Aorta (tissue), 5 donors: ENCODE results near the gene PRSS23. TPM values are rescaled to one million over a fixed set of nuclear protein-coding genes. Genes with fewer than 3 reads are reported as not detected.

Experiments
- ATAC-seq: fragments of 200-7000 bp; cut with Tn5 transposase; one replicate; pipeline ENCODE4 v1.9.1; 2022; ENCODE audit warnings: moderate library complexity; ENCODE audit not compliant: low FRiP score
- DNase-seq, 2 donors: peaks; one replicate each; pipeline ENCODE4 v3.0.0-alpha.2; 2020
- H3K27ac ChIP-seq, 2 donors: one replicate each; pipeline ENCODE4 v1.5.1; 2013; ENCODE audit warnings: low read length in 2 of 2, mild to moderate bottlenecking in 2 of 2, moderate library complexity in 2 of 2, control low read depth in 1 of 2, inconsistent platforms in 1 of 2, low read depth in 1 of 2
- H3K27me3 ChIP-seq, 2 donors: one replicate each; pipeline ENCODE4 v1.6.1; 2013; ENCODE audit warnings: control low read depth in 1 of 2, low read length in 1 of 2, mild to moderate bottlenecking in 1 of 2, moderate library complexity in 1 of 2; ENCODE audit not compliant: insufficient read depth in 2 of 2, control insufficient read depth in 1 of 2
- H3K36me3 ChIP-seq, 2 donors: one replicate each; pipeline ENCODE4 v1.6.1; 2013; ENCODE audit warnings: control low read depth in 1 of 2, low read length in 1 of 2, mild to moderate bottlenecking in 1 of 2; ENCODE audit not compliant: insufficient read depth in 2 of 2, control insufficient read depth in 1 of 2
- H3K4me1 ChIP-seq, 2 donors: one replicate each; pipeline ENCODE4 v1.6.1; 2013; ENCODE audit warnings: low read length in 2 of 2, control low read depth in 1 of 2, mild to moderate bottlenecking in 1 of 2, moderate library complexity in 1 of 2; ENCODE audit not compliant: insufficient read depth in 2 of 2, control insufficient read depth in 1 of 2
- H3K4me3 ChIP-seq, 2 donors: one replicate each; pipeline ENCODE4 v1.5.1; 2013; ENCODE audit warnings: low read length in 2 of 2, control low read depth in 1 of 2, mild to moderate bottlenecking in 1 of 2
- H3K9me3 ChIP-seq: one replicate; pipeline ENCODE4 v1.6.1; 2013; ENCODE audit warnings: mild to moderate bottlenecking, low read length; ENCODE audit not compliant: control insufficient read depth
- WGBS, 2 donors: extraction: QIAGEN DNeasy Blood & Tissue Kit; methylation state at CpG; one replicate each; pipeline ENCODE4 v1.1.7; 2013; 5-methylcytosine and 5-hydroxymethylcytosine counted together
- intact Hi-C, 2 donors: fragments of 100-400 bp; cut with DNase I; formaldehyde crosslinking; loops; one replicate each; pipeline versions ENCODE4 v1.14.2 to v1.15.0; 2022
- long read RNA-seq, 2 donors: library from polyadenylated mRNA; unstranded; transcript quantifications; one replicate each; pipeline ENCODE4 v2.0.0, GENCODE V29; 2020 to 2021
- polyA plus RNA-seq, 2 donors: library from polyadenylated mRNA; stranded (reverse); fragments of 200-250 nt; gene quantifications; one replicate each; pipeline ENCODE4 v1.2.3, GENCODE V29; 2013
- total RNA-seq, 2 donors: library from RNA; stranded (reverse); fragmentation: NEBNext Ultra II Directional; extraction: Animal tissue kit (Norgen Biotek cat#: 25700); gene quantifications; one replicate each; pipeline ENCODE4 v1.2.1, GENCODE V29; 2021
- donor health status: healthy with polysubstance abuse.
- donor health status: Bipolar disorder and iron deficiency.
- donor health status: DM: no; HTN: no; CAD: no.
- donor health status: DM: no; HTN: no; CAD: no.
- donor health status: DM: yes; HTN: yes; CAD: no.

The PRSS23 gene
- total RNA-seq (100 to 1,000 TPM; 109 to 245 TPM), polyA plus RNA-seq (100 to 1,000 TPM in 1 of 2 donors, 10 to 100 TPM in 1; 68.1 to 140 TPM)
- long read RNA-seq, donor 1, full-length matches to known transcripts = 2,443 of 2,715 reads
- long read RNA-seq, donor 1, partial matches to known transcripts = 158 of 2,715 reads
- long read RNA-seq, donor 1, other reads (novel, unspliced or antisense) = 114 of 2,715 reads
- long read RNA-seq, donor 2, full-length matches to known transcripts = 148 of 308 reads
- long read RNA-seq, donor 2, partial matches to known transcripts = 26 of 308 reads
- long read RNA-seq, donor 2, other reads (novel, unspliced or antisense) = 134 of 308 reads

GRCh38 chr11:86800076-86800959, at the start of gene PRSS23:
PRSS23 (plus strand) TSS chr11:86800542; CDS start chr11:86807644, 7,102 bp downstream.
- Histone ChIP-seq H3K9me3 (no peaks in the 10 kb centered on the region), H3K4me3 (peak within 1 kb of the TSS; percentile 20 to 75), H3K4me1 (peaks cover 0 to under 1% of the 10 kb centered on the region in 2 donors), H3K27ac (peak within 1 kb of the TSS; percentile 15 to 31), H3K27me3 (no peaks in the 10 kb centered on the region), H3K36me3 (no peaks in the 10 kb centered on the region)
- ATAC-seq (peak; percentile 81), DNase-seq (peak; percentile 84 to 92)
- WGBS, 2 donors = 0 to 1% methylated on average over 59 to 97 of the region's 97 CpGs
- intact Hi-C loops = loop anchor here (2.0 to 5.0 kb wide), 4 partner anchors 58 to 168 kb away; partner anchors contain the start of gene ME3 (in 2 of the 2)

- H3K4me1 ChIP-seq = no peaks in the 10 kb centered on the region
- no peak for DNase-seq
- no peaks in the 10 kb centered on the region for H3K27me3 ChIP-seq
- peak; percentile 65 for ATAC-seq
- intact Hi-C loops = no loop called here
- peak overlapping the region in 1 of 2 donors; percentile 10 for H3K27ac ChIP-seq
- H3K36me3 ChIP-seq = no peaks in the 10 kb centered on the region
- 8 to 10% methylated on average over 3 of the region's 3 CpGs for WGBS, 2 donors
- no peaks in the 10 kb centered on the region for H3K9me3 ChIP-seq
- H3K4me3 ChIP-seq = no peak overlapping the region
These were observed 46.9 kb upstream of the PRSS23 start for GRCh38 chr11:86753459-86753858.

GRCh38 chr11:86755146-86755545, 45.2 kb upstream of the PRSS23 start:
- Histone ChIP-seq H3K4me3 (no peak overlapping the region), H3K9me3 (no peaks in the 10 kb centered on the region), H3K4me1 (no peaks in the 10 kb centered on the region), H3K27ac (no peak overlapping the region), H3K36me3 (no peaks in the 10 kb centered on the region), H3K27me3 (no peaks in the 10 kb centered on the region)
- ATAC-seq = no peak
- intact Hi-C loops = no loop called here
- DNase-seq = no peak

GRCh38 chr11:86758171-86758570, 42.2 kb upstream of the PRSS23 start:
- intact Hi-C loops = no loop called here
- Histone ChIP-seq H3K36me3 (no peaks in the 10 kb centered on the region), H3K4me3 (no peak overlapping the region), H3K9me3 (no peaks in the 10 kb centered on the region), H3K27ac (no peak overlapping the region), H3K4me1 (no peaks in the 10 kb centered on the region), H3K27me3 (no peaks in the 10 kb centered on the region)
- DNase-seq = no peak
- 95 to 96% methylated on average over 1 of the region's 1 CpG for WGBS, 2 donors
- ATAC-seq = no peak

GRCh38 chr11:86760577-86760976, 39.8 kb upstream of the PRSS23 start:
- Histone ChIP-seq H3K4me1 (no peaks in the 10 kb centered on the region), H3K4me3 (no peak overlapping the region), H3K27ac (no peak overlapping the region), H3K27me3 (no peaks in the 10 kb centered on the region), H3K9me3 (no peaks in the 10 kb centered on the region), H3K36me3 (no peaks in the 10 kb centered on the region)
- intact Hi-C loops = no loop called here
- WGBS, 2 donors = 93 to 100% methylated on average over 1 of the region's 1 CpG
- DNase-seq (no peak), ATAC-seq (no peak)

- intact Hi-C loops = no loop called here
- H3K9me3 ChIP-seq = no peaks in the 10 kb centered on the region
- H3K36me3 ChIP-seq = no peaks in the 10 kb centered on the region
- no peaks in the 10 kb centered on the region for H3K4me1 ChIP-seq
- 60 to 77% methylated on average over 2 of the region's 2 CpGs for WGBS, 2 donors
- DNase-seq (no peak), ATAC-seq (no peak)
- H3K27me3 ChIP-seq = no peaks in the 10 kb centered on the region
- no peak overlapping the region for H3K27ac ChIP-seq
- no peak overlapping the region for H3K4me3 ChIP-seq
These were observed 38.4 kb upstream of the PRSS23 start for GRCh38 chr11:86761978-86762377.

- Histone ChIP-seq H3K27ac (no peak overlapping the region), H3K27me3 (no peaks in the 10 kb centered on the region), H3K36me3 (no peaks in the 10 kb centered on the region), H3K9me3 (no peaks in the 10 kb centered on the region), H3K4me1 (no peaks in the 10 kb centered on the region), H3K4me3 (no peak overlapping the region)
- DNase-seq (no peak), ATAC-seq (no peak)
- 93 to 95% methylated on average over 4 of the region's 4 CpGs for WGBS, 2 donors
- intact Hi-C loops = no loop called here
These were observed 35.1 kb upstream of the PRSS23 start for GRCh38 chr11:86765203-86765602.

GRCh38 chr11:86765878-86766277, 34.5 kb upstream of the PRSS23 start:
- no peak overlapping the region for H3K27ac ChIP-seq
- H3K4me1 ChIP-seq = no peaks in the 10 kb centered on the region
- WGBS, 2 donors = 76 to 91% methylated on average over 2 of the region's 2 CpGs
- H3K36me3 ChIP-seq = no peaks in the 10 kb centered on the region
- H3K27me3 ChIP-seq = no peaks in the 10 kb centered on the region
- intact Hi-C loops = no loop called here
- no peak overlapping the region for H3K4me3 ChIP-seq
- no peak for ATAC-seq
- no peaks in the 10 kb centered on the region for H3K9me3 ChIP-seq
- no peak for DNase-seq
